ENCODE measurements around the gene CHST10. TPM values are rescaled to one million over a fixed set of nuclear protein-coding genes. Genes with fewer than 3 reads are reported as not detected.

The CHST10 gene
- total RNA-seq, 1 experiment from 2014 or later, result 29.7 TPM

GRCh38 chr2:100427111-100427510 lies 9.6 kb upstream of the CHST10 start:
- Histone ChIP-seq H2BK120ac (ENCODE audit: low read depth, low read length, poor library complexity, severe bottlenecking) (no peak overlapping the region), H3K79me2 (ENCODE audit: insufficient read depth, low read length) (no peaks in the 10 kb centered on the region), H3K4me2 (ENCODE audit: insufficient read depth, insufficient read length, low read length) (no peak overlapping the region), H4K8ac (replicated peaks; ENCODE audit: insufficient read length, low read depth, low read length) (no peak overlapping the region), H3K27me3 (ENCODE audit: insufficient read depth, low read length) (no peaks in the 10 kb centered on the region), H3K23me2 (ENCODE audit: insufficient read length, low read depth, low read length, poor library complexity, severe bottlenecking) (no peaks in the 10 kb centered on the region), H2BK15ac (ENCODE audit: low read depth, low read length) (no peak overlapping the region), H3T11ph (ENCODE audit: low read length) (no peak overlapping the region), H2BK20ac (ENCODE audit: low read depth, low read length, poor library complexity, severe bottlenecking) (no peak overlapping the region), H3K79me1 (ENCODE audit: insufficient read depth, low read depth, low read length, poor library complexity, severe bottlenecking) (no peaks in the 10 kb centered on the region), H3K9me3 (ENCODE audit: control insufficient read depth, low read depth, low read length) (no peaks in the 10 kb centered on the region), H4K5ac (ENCODE audit: insufficient read length, low read depth, low read length) (no peak overlapping the region), H3K9ac (ENCODE audit: extremely low read depth, insufficient read length, low read length) (no peak overlapping the region), H3K56ac (ENCODE audit: insufficient read length, low read depth, low read length) (no peak overlapping the region), H2AFZ (ENCODE audit: low read length) (no peak overlapping the region), H4K20me1 (ENCODE audit: control insufficient read depth, insufficient read depth, insufficient read length) (no peaks in the 10 kb centered on the region), H3K14ac (ENCODE audit: insufficient read depth, low read length) (no peak overlapping the region), H3K27ac (ENCODE audit: insufficient read length, low read depth, low read length) (no peak overlapping the region), H3K4ac (ENCODE audit: low read depth, low read length) (no peak overlapping the region), H3K18ac (ENCODE audit: insufficient read length, low read depth, low read length) (no peak overlapping the region), H2BK5ac (ENCODE audit: insufficient read length, low read length) (no peak overlapping the region), H3K23ac (ENCODE audit: insufficient read length, low read depth, low read length) (no peak overlapping the region), H2AK5ac (ENCODE audit: insufficient read length, low read length) (no peak overlapping the region), H4K91ac (ENCODE audit: insufficient read length, low read depth, low read length) (no peak overlapping the region), H3K4me1 (ENCODE audit: insufficient read depth, low read length) (no peaks in the 10 kb centered on the region; the same call in 1 of the 2 replicates), H2BK12ac (ENCODE audit: insufficient read length, low read depth, low read length) (no peak overlapping the region)
- no peak for DNase-seq
- peaks cover 8 to 12% of the 10 kb centered on the region in 2 experiments for H3K4me1 Mint-ChIP-seq
- WGBS (ENCODE audit: extremely low coverage, insufficient read length, low lambda C conversion rate), result no CpG with 5 or more reads among the region's 12 CpGs
- peaks cover 2% of the 10 kb centered on the region; the same call in 1 of the 2 replicates for H3K27me3 Mint-ChIP-seq (ENCODE audit: low read depth)
- peaks cover 4 to 16% of the 10 kb centered on the region in 2 experiments for H3K9me3 Mint-ChIP-seq
- H3K27ac Mint-ChIP-seq, result no peak overlapping the region
- no peak for TF ChIP-seq CTCF (conservative IDR thresholded peaks at IDR 0.05)
- H3K4me3 Mint-ChIP-seq, result no peak overlapping the region
- H3K36me3 Mint-ChIP-seq (ENCODE audit: insufficient read depth in 1 of 3, low read depth in 3 of 3), result peaks cover 0 to 5% (median 5%) of the 10 kb centered on the region in 3 experiments; a peak in 4 of 7 replicates
